SW480 (cell line): ENCODE data around the gene NACC2.

ENCODE experiments used
- DNase-seq: peaks from one replicate; pipeline ENCODE4 v3.0.0-alpha.2; 2016; ENCODE audit warnings: low spot score

Gene NACC2

GRCh38 chr9:135992486-135993408, 102.3 kb downstream of the NACC2 start:
- peak; percentile 84 for DNase-seq

- no peak for DNase-seq
Observed at GRCh38 chr9:135991771-135992170, 103.3 kb downstream of the NACC2 start.

- DNase-seq = peak; percentile 65
Observed at GRCh38 chr9:135990468-135991429, 104.3 kb downstream of the NACC2 start.

GRCh38 chr9:135989722-135990467, 105.2 kb downstream of the NACC2 start:
- DNase-seq = no peak

GRCh38 chr9:135989157-135989556, 105.9 kb downstream of the NACC2 start:
- DNase-seq = no peak

- DNase-seq = no peak
Observed at GRCh38 chr9:135988493-135988892, 106.6 kb downstream of the NACC2 start.

GRCh38 chr9:135987838-135988404, 107.2 kb downstream of the NACC2 start:
- DNase-seq = no peak

- no peak for DNase-seq
Observed at GRCh38 chr9:135986605-135987004, 108.5 kb downstream of the NACC2 start.

GRCh38 chr9:135985889-135986288, 109.2 kb downstream of the NACC2 start:
- DNase-seq = no peak

GRCh38 chr9:135985459-135985774, 109.7 kb downstream of the NACC2 start:
- DNase-seq = no peak

- no peak for DNase-seq
Observed at GRCh38 chr9:135984072-135984710, 110.9 kb downstream of the NACC2 start.

- DNase-seq = no peak
Observed at GRCh38 chr9:135983208-135984071, 111.6 kb downstream of the NACC2 start.

- no peak for DNase-seq
Observed at GRCh38 chr9:135982499-135983207, 112.4 kb downstream of the NACC2 start.

- no peak for DNase-seq
Observed at GRCh38 chr9:135980926-135981630, 114.0 kb downstream of the NACC2 start.

GRCh38 chr9:135979547-135980166, 115.4 kb downstream of the NACC2 start:
- DNase-seq = no peak

GRCh38 chr9:135978642-135979546, 116.2 kb downstream of the NACC2 start:
- peak; percentile 70 for DNase-seq

GRCh38 chr9:135976944-135977343, 118.1 kb downstream of the NACC2 start:
- no peak for DNase-seq
